ENCODE data around the gene EXO1.

Gene EXO1

GRCh38 chr1:241932845-241933244 lies 84.8 kb downstream of the EXO1 start:
- H3K4me3 ChIP-seq (ENCODE audit: low read depth, low read length) = no peak overlapping the region
- no peak for TF ChIP-seq CTCF (IDR thresholded peaks at IDR 0.05; ENCODE audit: low read depth, low read length)

GRCh38 chr1:241934201-241934848 lies 86.3 kb downstream of the EXO1 start:
- no peak overlapping the region for H3K4me3 ChIP-seq (ENCODE audit: low read depth, low read length)
- no peak for TF ChIP-seq CTCF (IDR thresholded peaks at IDR 0.05; ENCODE audit: low read depth, low read length)

DNA sequence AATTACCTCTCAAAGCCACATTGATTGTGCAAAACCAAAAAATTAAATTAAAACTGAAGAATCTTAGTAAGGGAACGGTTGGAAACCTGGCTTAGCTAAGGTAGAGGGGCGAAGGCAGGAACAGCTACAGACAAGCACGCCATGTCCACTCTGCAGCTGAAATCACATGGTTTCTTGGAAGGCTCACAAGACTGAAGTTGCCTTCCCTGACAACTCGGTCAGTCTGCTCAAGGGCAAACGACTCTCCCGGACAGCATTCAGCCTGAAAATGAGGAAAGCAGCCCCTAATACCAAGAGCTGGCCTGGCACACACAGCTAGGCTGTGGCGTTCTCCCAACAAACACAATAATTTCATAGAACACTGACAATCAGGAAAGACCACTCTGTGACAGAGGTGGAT lies 86.9 kb downstream of the EXO1 start:
- H3K4me3 ChIP-seq (ENCODE audit: low read depth, low read length) = no peak overlapping the region
- TF ChIP-seq CTCF (IDR thresholded peaks at IDR 0.05; ENCODE audit: low read depth, low read length) = no peak
